Measurements from ENCODE around the gene PROSER3. TPM values are rescaled to one million over a fixed set of nuclear protein-coding genes. Genes with fewer than 3 reads are reported as not detected.

PROSER3 gene
- total RNA-seq, 4 donors from 2014 or later: 10.1 to 17.1 (median 13.4) TPM

GRCh38 chr19:35807633-35808032, 49.7 kb downstream of the PROSER3 start:
- H3K4me3 ChIP-seq: no peak overlapping the region
- ATAC-seq: no peak
- H3K36me3 ChIP-seq: no peaks in the 10 kb centered on the region
- no peak overlapping the region for H3K27ac ChIP-seq
- no peak for TF ChIP-seq CTCF (IDR thresholded peaks at IDR 0.05)
- no peak for TF ChIP-seq POLR2AphosphoS5 (IDR thresholded peaks at IDR 0.05)
- no peak for TF ChIP-seq POLR2A (IDR thresholded peaks at IDR 0.05)
- TF ChIP-seq EP300 (IDR thresholded peaks at IDR 0.05): no peak
- H3K27me3 ChIP-seq: peaks cover 61% of the 10 kb centered on the region
- no peaks in the 10 kb centered on the region for H3K9me3 ChIP-seq
- no peaks in the 10 kb centered on the region for H3K4me1 ChIP-seq
- 93 to 94% methylated on average over 3 to 5 of the region's 5 CpGs for WGBS, 2 donors (ENCODE audit: low coverage in 1 of 2)

- no peaks in the 10 kb centered on the region for H3K36me3 ChIP-seq
Measured at GRCh38 chr19:35811317-35812219, 53.6 kb downstream of the PROSER3 start.

GRCh38 chr19:35812220-35813042, 54.5 kb downstream of the PROSER3 start, which contains the start of gene PRODH2:
Gene PRODH2 (minus strand): TSS chr19:35812845. CDS start chr19:35812805, 40 bp downstream.
- no peaks in the 10 kb centered on the region for H3K9me3 ChIP-seq
- peaks cover 72% of the 10 kb centered on the region for H3K27me3 ChIP-seq
- H3K4me3 ChIP-seq: no peak within 1 kb of the TSS
- H3K4me1 ChIP-seq: no peaks in the 10 kb centered on the region
- no peak for ATAC-seq
- WGBS, 2 donors (ENCODE audit: low coverage in 1 of 2): 40 to 60% methylated on average over 1 of the region's 26 CpGs
- H3K27ac ChIP-seq: no peak within 1 kb of the TSS
- TF ChIP-seq POLR2AphosphoS5 (IDR thresholded peaks at IDR 0.05) (no peak), POLR2A (IDR thresholded peaks at IDR 0.05) (no peak), EP300 (IDR thresholded peaks at IDR 0.05) (no peak), CTCF (IDR thresholded peaks at IDR 0.05) (no peak)
- H3K36me3 ChIP-seq: no peaks in the 10 kb centered on the region

More at GRCh38 chr19:35811317-35812219, 53.6 kb downstream of the PROSER3 start:
- WGBS, 2 donors (ENCODE audit: low coverage in 1 of 2): 50% methylated on average over 4 of the region's 18 CpGs; no CpG with 5 or more reads in 1 of the 2 donors
- Histone ChIP-seq H3K27ac (no peak overlapping the region), H3K27me3 (peaks cover 72% of the 10 kb centered on the region), H3K4me3 (no peak overlapping the region), H3K9me3 (no peaks in the 10 kb centered on the region), H3K4me1 (no peaks in the 10 kb centered on the region)
- ATAC-seq: no peak
- TF ChIP-seq CTCF (IDR thresholded peaks at IDR 0.05): no peak

- no peaks in the 10 kb centered on the region for H3K4me1 ChIP-seq
- H3K36me3 ChIP-seq: no peaks in the 10 kb centered on the region
- ATAC-seq: no peak
- no peak overlapping the region for H3K4me3 ChIP-seq
- TF ChIP-seq POLR2A (IDR thresholded peaks at IDR 0.05): no peak
- no peak for TF ChIP-seq EP300 (IDR thresholded peaks at IDR 0.05)
- no peak overlapping the region for H3K27ac ChIP-seq
- peaks cover 77% of the 10 kb centered on the region for H3K27me3 ChIP-seq
- no peaks in the 10 kb centered on the region for H3K9me3 ChIP-seq
- WGBS, 2 donors (ENCODE audit: low coverage in 1 of 2): 86 to 100% methylated on average over 1 to 11 of the region's 11 CpGs
Measured at GRCh38 chr19:35813043-35813890, 55.3 kb downstream of the PROSER3 start.

- H3K27me3 ChIP-seq: peaks cover 71% of the 10 kb centered on the region
- H3K27ac ChIP-seq: no peak overlapping the region
- 19 to 50% methylated on average over 1 to 3 of the region's 6 CpGs for WGBS, 2 donors (ENCODE audit: low coverage in 1 of 2)
- no peaks in the 10 kb centered on the region for H3K4me1 ChIP-seq
- no peaks in the 10 kb centered on the region for H3K36me3 ChIP-seq
- no peak overlapping the region for H3K4me3 ChIP-seq
- no peaks in the 10 kb centered on the region for H3K9me3 ChIP-seq
- no peak for ATAC-seq
- no peak for TF ChIP-seq EP300 (IDR thresholded peaks at IDR 0.05)
- no peak for TF ChIP-seq POLR2A (IDR thresholded peaks at IDR 0.05)
- no peak for TF ChIP-seq CTCF (IDR thresholded peaks at IDR 0.05)
- TF ChIP-seq POLR2AphosphoS5 (IDR thresholded peaks at IDR 0.05): no peak
Measured at GRCh38 chr19:35816262-35816661, 58.3 kb downstream of the PROSER3 start.

Data from gastroesophageal sphincter (tissue), 4 donors.